Activated T-helper 17 cell treated with anti-CD3 and anti-CD28 coated beads, Interleukin-2, amount 50 U/mL, for 72 hours (primary cell): ENCODE results near the gene MAVS. TPM values are rescaled to one million over a fixed set of nuclear protein-coding genes. Genes with fewer than 3 reads are reported as not detected.
"Not testable (repeated sequence)": the region's sequence is repeated elsewhere in the genome, so short reads cannot be mapped to it uniquely, and the experiment has no call there.

Source experiments
- ATAC-seq: fragments of 150-1000 bp; cut with Tn5 transposase; replicated peaks from 2 replicates; pipeline ENCODE4 v1.10.0; 2021; ENCODE audit warnings: mild to moderate bottlenecking, moderate library complexity
- H3K27ac Mint-ChIP-seq: one replicate; pipeline ENCODE4 v1.8.0; 2022; ENCODE audit warnings: mixed read lengths
- H3K27me3 Mint-ChIP-seq: one replicate; pipeline ENCODE4 v1.8.0; 2022; ENCODE audit warnings: mixed read lengths
- H3K36me3 Mint-ChIP-seq: one replicate; pipeline ENCODE4 v1.8.0; 2022; ENCODE audit warnings: low read depth, mild to moderate bottlenecking, mixed read lengths
- H3K4me1 Mint-ChIP-seq: one replicate; pipeline ENCODE4 v1.8.0; 2022; ENCODE audit warnings: mixed read lengths
- H3K4me3 Mint-ChIP-seq: one replicate; pipeline ENCODE4 v1.8.0; 2022; ENCODE audit warnings: mild to moderate bottlenecking, mixed read lengths
- H3K9me3 Mint-ChIP-seq: one replicate; pipeline ENCODE4 v1.8.0; 2022; ENCODE audit warnings: mixed read lengths
- total RNA-seq, 2 donors: library from RNA; stranded (reverse); gene quantifications; one replicate each; pipeline ENCODE4 v1.2.3, GENCODE V29; 2022

The MAVS gene
- total RNA-seq, 2 donors from 2014 or later, result 27.9 to 34.4 TPM

DNA sequence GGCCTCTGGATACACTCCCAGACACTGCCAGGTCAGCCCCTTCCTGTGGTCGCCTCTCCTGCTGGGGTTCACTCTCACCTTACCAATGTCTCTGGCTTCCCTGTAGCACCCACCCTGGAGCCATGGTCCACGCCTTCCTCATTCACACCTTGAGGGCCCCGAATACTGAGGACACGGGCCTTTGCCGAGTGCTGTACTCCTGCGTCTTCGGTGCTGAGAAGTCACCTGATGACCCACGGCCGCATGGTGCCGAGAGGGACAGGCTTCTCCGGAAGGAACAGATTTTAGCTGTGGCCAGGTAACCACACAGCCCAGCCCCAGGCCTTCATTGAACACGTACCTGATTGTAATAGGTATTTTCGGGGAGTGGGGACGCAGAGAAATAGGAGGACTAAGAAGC, 24.6 kb upstream of the MAVS start:
- no peak for ATAC-seq
- Mint-ChIP-seq H3K4me3 (peak overlapping the region; percentile 91), H3K36me3 (peaks cover 30% of the 10 kb centered on the region), H3K9me3 (no peaks in the 10 kb centered on the region), H3K27ac (peak overlapping the region; percentile 94), H3K27me3 (no peaks in the 10 kb centered on the region), H3K4me1 (no peaks in the 10 kb centered on the region)

DNA sequence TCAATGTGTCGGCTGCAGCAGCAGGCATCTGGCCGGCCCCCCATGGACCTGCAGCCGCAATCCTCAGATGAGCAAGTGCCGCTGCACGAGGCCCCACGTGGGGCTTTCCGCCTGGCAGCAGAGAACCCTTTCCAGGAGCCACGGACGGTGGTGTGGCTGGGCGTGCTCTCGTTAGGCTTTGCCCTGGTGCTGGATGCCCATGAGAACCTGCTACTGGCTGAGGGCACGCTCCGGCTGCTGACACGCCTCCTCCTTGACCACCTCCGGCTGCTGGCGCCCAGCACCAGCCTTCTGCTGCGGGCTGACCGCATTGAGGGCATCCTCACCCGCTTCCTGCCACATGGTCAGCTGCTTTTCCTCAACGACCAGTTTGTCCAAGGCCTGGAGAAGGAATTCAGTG, 22.8 kb upstream of the MAVS start:
- Mint-ChIP-seq H3K4me1 (no peaks in the 10 kb centered on the region), H3K9me3 (no peaks in the 10 kb centered on the region), H3K4me3 (no peak overlapping the region), H3K27ac (no peak overlapping the region), H3K36me3 (peaks cover 30% of the 10 kb centered on the region), H3K27me3 (no peaks in the 10 kb centered on the region)
- no peak for ATAC-seq

GRCh38 chr20:3825526-3825925, 21.1 kb upstream of the MAVS start:
- ATAC-seq, result no peak
- Mint-ChIP-seq H3K36me3 (peaks cover 30% of the 10 kb centered on the region), H3K27ac (no peak overlapping the region), H3K27me3 (no peaks in the 10 kb centered on the region), H3K4me3 (no peak overlapping the region), H3K9me3 (no peaks in the 10 kb centered on the region), H3K4me1 (no peaks in the 10 kb centered on the region)

- H3K27ac Mint-ChIP-seq, result peak overlapping the region; percentile 60
- ATAC-seq, result no peak
Measured at GRCh38 chr20:3826420-3826819, 20.2 kb upstream of the MAVS start.

DNA sequence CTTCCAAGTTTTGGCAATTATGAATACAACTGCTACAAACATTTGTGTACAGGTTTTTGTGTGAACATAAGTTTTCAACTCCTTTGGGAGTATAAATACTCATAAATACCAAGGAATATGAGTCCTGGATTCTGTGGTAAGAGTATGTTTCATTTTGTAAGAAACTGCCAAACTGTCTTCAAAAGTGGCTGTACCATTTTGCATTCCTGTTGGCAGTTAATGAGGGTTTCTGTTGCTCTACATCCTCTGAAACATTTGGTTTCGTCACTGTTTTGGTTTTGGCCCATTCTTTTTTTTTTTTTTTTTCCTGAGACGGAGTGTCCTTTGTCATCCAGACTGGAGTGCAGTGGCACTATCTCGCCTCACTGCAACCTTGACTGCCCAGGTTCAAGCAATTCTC, 17.8 kb upstream of the MAVS start:
- H3K4me3 Mint-ChIP-seq, result no peak overlapping the region
- no peaks in the 10 kb centered on the region for H3K4me1 Mint-ChIP-seq
- H3K36me3 Mint-ChIP-seq, result peaks cover 14% of the 10 kb centered on the region
- no peaks in the 10 kb centered on the region for H3K9me3 Mint-ChIP-seq
- no peaks in the 10 kb centered on the region for H3K27me3 Mint-ChIP-seq
- no peak overlapping the region for H3K27ac Mint-ChIP-seq
- ATAC-seq, result no peak

More at GRCh38 chr20:3826420-3826819, 20.2 kb upstream of the MAVS start:
- Mint-ChIP-seq H3K36me3 (peaks cover 29% of the 10 kb centered on the region), H3K4me1 (no peaks in the 10 kb centered on the region), H3K4me3 (no peak overlapping the region), H3K27me3 (no peaks in the 10 kb centered on the region), H3K9me3 (no peaks in the 10 kb centered on the region)

DNA sequence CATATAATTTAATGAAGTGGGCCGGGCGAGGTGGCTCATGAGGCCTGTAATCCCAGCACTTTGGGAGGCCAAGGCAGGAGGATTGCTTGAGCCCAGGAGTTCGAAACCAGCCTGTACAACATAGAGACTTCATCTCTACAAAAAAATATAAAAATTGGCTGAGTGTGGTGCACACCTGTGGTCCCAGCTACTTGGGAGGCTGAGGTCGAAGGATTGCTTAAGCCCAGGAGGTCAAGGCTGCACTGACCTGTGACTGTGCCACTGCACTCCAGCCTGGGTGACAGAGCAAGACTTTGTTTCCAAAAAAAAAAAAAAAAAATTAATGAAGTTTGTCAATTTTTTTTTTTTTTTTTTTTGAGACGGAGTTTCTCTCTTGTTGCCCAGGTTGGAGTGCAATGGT, 16.7 kb upstream of the MAVS start:
- not testable (repeated sequence) for H3K27ac Mint-ChIP-seq, ATAC-seq, H3K4me1 Mint-ChIP-seq, H3K9me3 Mint-ChIP-seq, H3K36me3 Mint-ChIP-seq, H3K27me3 Mint-ChIP-seq, H3K4me3 Mint-ChIP-seq

DNA sequence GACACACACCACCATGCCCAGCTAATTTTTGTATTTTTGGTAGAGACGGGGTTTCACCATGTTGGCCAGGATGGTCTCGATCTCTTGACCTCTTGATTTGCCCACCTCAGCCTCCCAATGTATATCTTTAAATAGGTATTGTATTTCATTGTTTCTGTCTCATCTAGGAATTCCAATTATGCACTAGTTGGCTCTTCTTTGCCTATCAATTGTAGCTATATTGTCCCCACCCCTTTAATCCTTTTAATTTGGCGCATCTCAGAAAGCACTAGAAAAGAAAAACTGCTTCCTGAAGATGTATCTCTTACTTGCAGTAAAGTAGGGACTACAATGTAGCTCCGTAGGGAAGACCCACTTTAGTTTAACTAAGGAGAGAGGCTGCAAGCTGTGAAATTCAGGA, 10.5 kb upstream of the MAVS start:
- Mint-ChIP-seq H3K4me3 (no peak overlapping the region), H3K27me3 (no peaks in the 10 kb centered on the region), H3K27ac (no peak overlapping the region), H3K9me3 (no peaks in the 10 kb centered on the region), H3K36me3 (no peaks in the 10 kb centered on the region), H3K4me1 (peaks cover 3% of the 10 kb centered on the region)
- no peak for ATAC-seq

DNA sequence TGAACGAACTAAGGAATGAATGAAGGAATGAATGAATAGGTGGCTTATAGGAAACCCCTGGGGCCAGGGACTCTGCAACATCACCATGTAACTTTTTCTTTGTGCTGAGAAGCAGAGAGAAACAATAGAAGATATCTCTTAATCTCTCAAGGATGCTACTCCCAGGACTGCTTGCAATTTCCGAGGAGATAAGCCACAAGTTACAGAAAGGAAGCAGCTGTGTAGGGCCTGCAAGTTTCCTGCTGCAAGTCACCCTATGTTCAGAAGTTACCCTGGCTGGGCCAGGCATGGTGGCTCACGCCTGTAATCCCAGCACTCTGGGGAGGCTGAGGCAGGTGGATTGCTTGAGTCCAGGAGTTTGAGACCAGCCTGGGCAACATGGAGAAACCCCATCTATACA, 7.3 kb upstream of the MAVS start:
- no peak for ATAC-seq
- Mint-ChIP-seq H3K27ac (no peak overlapping the region), H3K4me1 (peaks cover 3% of the 10 kb centered on the region), H3K9me3 (no peaks in the 10 kb centered on the region), H3K36me3 (no peaks in the 10 kb centered on the region), H3K27me3 (no peaks in the 10 kb centered on the region), H3K4me3 (no peak overlapping the region)

- not testable (repeated sequence) for H3K27me3 Mint-ChIP-seq, H3K4me3 Mint-ChIP-seq, H3K4me1 Mint-ChIP-seq, H3K27ac Mint-ChIP-seq, H3K9me3 Mint-ChIP-seq, ATAC-seq, H3K36me3 Mint-ChIP-seq
Measured at GRCh38 chr20:3840201-3840600, 6.4 kb upstream of the MAVS start.

- ATAC-seq, result no peak
- Mint-ChIP-seq H3K4me1 (peaks cover 3% of the 10 kb centered on the region), H3K36me3 (peaks cover 6% of the 10 kb centered on the region), H3K27ac (no peak overlapping the region), H3K27me3 (no peaks in the 10 kb centered on the region), H3K4me3 (no peak overlapping the region), H3K9me3 (no peaks in the 10 kb centered on the region)
Measured at GRCh38 chr20:3842348-3842930, 4.2 kb upstream of the MAVS start.

DNA sequence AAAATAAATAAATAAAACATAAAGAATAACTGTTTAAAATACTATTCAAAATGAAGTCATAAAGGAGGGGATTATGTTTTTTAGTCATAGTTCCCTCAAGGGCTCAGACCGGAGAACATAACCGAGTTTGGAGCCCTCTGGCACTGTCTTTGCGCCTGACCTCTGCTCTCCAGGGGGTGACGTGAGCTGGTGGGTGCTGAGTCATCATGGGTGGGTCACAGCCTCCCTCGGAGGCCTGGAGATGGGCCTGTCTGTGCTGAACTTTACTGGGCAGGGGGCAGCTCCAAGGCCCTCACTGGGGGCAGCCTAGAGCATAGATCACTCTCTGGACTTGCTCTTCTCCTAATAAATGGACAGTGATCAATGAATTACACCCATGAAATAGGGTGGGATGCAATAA, 3.1 kb upstream of the MAVS start:
- Mint-ChIP-seq H3K36me3 (peaks cover 7% of the 10 kb centered on the region), H3K9me3 (no peaks in the 10 kb centered on the region), H3K4me1 (peaks cover 5% of the 10 kb centered on the region), H3K27ac (no peak overlapping the region), H3K4me3 (no peak overlapping the region), H3K27me3 (no peaks in the 10 kb centered on the region)
- ATAC-seq, result no peak

DNA sequence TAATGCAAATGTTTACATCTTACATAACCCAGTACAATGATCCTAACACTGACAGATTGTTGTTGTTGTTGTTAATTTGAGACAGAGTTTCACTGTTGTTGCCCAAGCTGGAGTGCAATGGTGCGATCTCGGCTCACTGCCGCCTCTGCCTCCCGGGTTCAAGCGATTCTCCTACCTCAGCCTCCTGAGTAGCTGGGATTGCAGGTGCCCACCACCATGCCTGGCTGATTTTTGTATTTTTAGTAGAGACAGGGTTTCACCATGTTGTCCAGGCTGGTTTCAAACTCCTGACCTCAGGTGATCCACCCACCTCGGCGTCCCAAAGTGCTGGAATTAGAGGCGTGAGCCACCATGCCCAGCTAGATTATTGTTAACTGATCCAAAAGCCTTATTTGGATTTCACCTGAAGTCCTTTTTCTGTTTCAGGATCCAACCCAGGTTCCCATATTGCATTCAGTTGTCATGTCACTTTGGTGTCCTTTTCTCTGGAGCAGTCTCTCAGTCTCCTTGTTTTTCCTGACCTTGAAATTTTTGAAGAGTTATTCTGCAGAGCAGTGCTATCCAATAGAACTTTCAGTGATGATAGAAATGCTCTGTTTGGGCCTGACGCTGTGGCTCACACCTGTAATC, 2.5 kb upstream of the MAVS start:
- H3K9me3 Mint-ChIP-seq, H3K27me3 Mint-ChIP-seq, H3K4me3 Mint-ChIP-seq, ATAC-seq, H3K27ac Mint-ChIP-seq, H3K4me1 Mint-ChIP-seq: not testable (repeated sequence)
- H3K36me3 Mint-ChIP-seq, result peaks cover 13% of the 10 kb centered on the region

DNA sequence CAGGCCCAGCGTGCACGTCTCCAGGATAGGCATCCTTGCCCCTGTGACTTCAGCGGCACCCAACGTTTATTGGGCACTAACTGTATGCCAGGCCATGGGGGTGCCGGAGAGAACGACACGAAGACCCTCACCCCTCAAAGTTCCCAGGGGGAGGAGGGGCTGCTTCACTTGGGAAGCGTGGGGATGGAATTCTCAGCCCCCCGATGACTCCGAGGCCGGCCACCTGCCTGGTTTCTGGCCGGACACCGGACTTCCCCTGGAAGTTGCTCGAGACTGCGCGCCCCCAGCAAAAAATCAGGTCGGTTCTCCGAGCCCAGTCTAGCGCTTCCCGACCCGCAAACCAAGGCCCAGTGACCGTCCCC, 275 bp upstream of the MAVS start:
- H3K4me1 Mint-ChIP-seq, result peaks cover 8% of the 10 kb centered on the region
- peaks cover 13% of the 10 kb centered on the region for H3K36me3 Mint-ChIP-seq
- peak overlapping the region; percentile 91 for H3K27ac Mint-ChIP-seq
- no peaks in the 10 kb centered on the region for H3K9me3 Mint-ChIP-seq
- no peaks in the 10 kb centered on the region for H3K27me3 Mint-ChIP-seq
- no peak for ATAC-seq
- peak overlapping the region; percentile 89 for H3K4me3 Mint-ChIP-seq

- Mint-ChIP-seq H3K4me3 (peak overlapping the region; percentile 89), H3K27me3 (no peaks in the 10 kb centered on the region), H3K27ac (peak overlapping the region; percentile 91), H3K4me1 (peaks cover 8% of the 10 kb centered on the region), H3K9me3 (no peaks in the 10 kb centered on the region), H3K36me3 (peaks cover 13% of the 10 kb centered on the region)
- no peak for ATAC-seq
Measured at GRCh38 chr20:3847429-3847940, 851 bp downstream of the MAVS start.

- H3K27me3 Mint-ChIP-seq, result no peaks in the 10 kb centered on the region
- no peaks in the 10 kb centered on the region for H3K9me3 Mint-ChIP-seq
- H3K36me3 Mint-ChIP-seq, result peaks cover 13% of the 10 kb centered on the region
- no peak for ATAC-seq
- peak overlapping the region; percentile 87 for H3K27ac Mint-ChIP-seq
- H3K4me1 Mint-ChIP-seq, result peaks cover 8% of the 10 kb centered on the region
- peak overlapping the region; percentile 89 for H3K4me3 Mint-ChIP-seq
Measured at GRCh38 chr20:3848565-3848964, 1.9 kb downstream of the MAVS start.
